Measurements from ENCODE around the gene GPATCH8. TPM values are rescaled to one million over a fixed set of nuclear protein-coding genes. Genes with fewer than 3 reads are reported as not detected.

Gene GPATCH8
- total RNA-seq, 1 experiment from 2014 or later: 51.5 TPM

DNA sequence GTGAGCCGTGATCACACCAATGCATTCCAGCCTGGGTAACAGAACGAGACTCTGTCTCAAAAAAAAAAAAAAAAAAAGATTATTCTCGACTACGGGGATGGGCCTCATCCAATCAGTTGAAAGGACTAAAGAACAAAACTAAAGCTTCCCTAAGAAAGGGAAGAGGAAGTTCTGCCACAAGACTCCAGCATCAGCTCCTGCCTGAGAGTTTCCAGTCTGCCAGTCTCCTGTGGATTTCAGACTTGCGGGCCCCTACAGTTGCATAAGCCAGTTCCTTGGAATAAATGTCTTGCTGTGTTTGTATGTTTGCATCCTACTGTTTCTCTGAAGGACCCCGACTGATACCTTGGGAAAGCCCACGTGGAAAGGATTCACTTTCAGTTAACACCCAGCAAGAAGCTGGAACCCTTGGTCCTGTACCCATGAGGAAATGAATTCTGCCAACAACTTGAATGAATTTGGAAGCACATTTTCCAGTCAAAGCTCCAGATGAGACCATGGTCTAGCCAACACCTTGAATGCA is 27.8 kb upstream of the GPATCH8 start:
- no peak overlapping the region for H3K4me2 ChIP-seq (ENCODE audit: insufficient read depth, insufficient read length, low read length)
- no CpG with 5 or more reads among the region's 7 CpGs for WGBS (ENCODE audit: extremely low coverage, insufficient read length, low lambda C conversion rate)
- H3K27ac Mint-ChIP-seq: no peak overlapping the region
- peaks cover 3% of the 10 kb centered on the region; the same call in 1 of the 2 replicates for H3K27me3 ChIP-seq (ENCODE audit: insufficient read depth, low read length)
- H3K9me3 ChIP-seq (ENCODE audit: control insufficient read depth, low read depth, low read length): no peaks in the 10 kb centered on the region
- no peak overlapping the region for H3K9ac ChIP-seq (ENCODE audit: extremely low read depth, insufficient read length, low read length)
- H3K79me2 ChIP-seq (ENCODE audit: insufficient read depth, low read length): no peaks in the 10 kb centered on the region
- H3K18ac ChIP-seq (ENCODE audit: insufficient read length, low read depth, low read length): no peak overlapping the region
- no peaks in the 10 kb centered on the region; the same call in 1 of the 2 replicates for H3K4me1 ChIP-seq (ENCODE audit: insufficient read depth, low read length)
- no peak overlapping the region for H2BK5ac ChIP-seq (ENCODE audit: insufficient read length, low read length)
- H4K91ac ChIP-seq (ENCODE audit: insufficient read length, low read depth, low read length): no peak overlapping the region
- H3K9me3 Mint-ChIP-seq: peaks cover 19 to 20% of the 10 kb centered on the region in 2 experiments
- H3T11ph ChIP-seq (ENCODE audit: low read length): no peak overlapping the region
- no peak overlapping the region for H3K27ac ChIP-seq (ENCODE audit: insufficient read length, low read depth, low read length)
- TF ChIP-seq, protein P1, sequence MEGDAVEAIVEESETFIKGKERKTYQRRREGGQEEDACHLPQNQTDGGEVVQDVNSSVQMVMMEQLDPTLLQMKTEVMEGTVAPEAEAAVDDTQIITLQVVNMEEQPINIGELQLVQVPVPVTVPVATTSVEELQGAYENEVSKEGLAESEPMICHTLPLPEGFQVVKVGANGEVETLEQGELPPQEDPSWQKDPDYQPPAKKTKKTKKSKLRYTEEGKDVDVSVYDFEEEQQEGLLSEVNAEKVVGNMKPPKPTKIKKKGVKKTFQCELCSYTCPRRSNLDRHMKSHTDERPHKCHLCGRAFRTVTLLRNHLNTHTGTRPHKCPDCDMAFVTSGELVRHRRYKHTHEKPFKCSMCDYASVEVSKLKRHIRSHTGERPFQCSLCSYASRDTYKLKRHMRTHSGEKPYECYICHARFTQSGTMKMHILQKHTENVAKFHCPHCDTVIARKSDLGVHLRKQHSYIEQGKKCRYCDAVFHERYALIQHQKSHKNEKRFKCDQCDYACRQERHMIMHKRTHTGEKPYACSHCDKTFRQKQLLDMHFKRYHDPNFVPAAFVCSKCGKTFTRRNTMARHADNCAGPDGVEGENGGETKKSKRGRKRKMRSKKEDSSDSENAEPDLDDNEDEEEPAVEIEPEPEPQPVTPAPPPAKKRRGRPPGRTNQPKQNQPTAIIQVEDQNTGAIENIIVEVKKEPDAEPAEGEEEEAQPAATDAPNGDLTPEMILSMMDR (conservative IDR thresholded peaks at IDR 0.05): no peak
- H3K4me3 Mint-ChIP-seq: no peak overlapping the region
- H4K5ac ChIP-seq (ENCODE audit: insufficient read length, low read depth, low read length): no peak overlapping the region
- H4K8ac ChIP-seq (replicated peaks; ENCODE audit: insufficient read length, low read depth, low read length): no peak overlapping the region
- H3K4ac ChIP-seq (ENCODE audit: low read depth, low read length): no peak overlapping the region
- H2AK5ac ChIP-seq (ENCODE audit: insufficient read length, low read length): no peak overlapping the region
- no peak overlapping the region for H2AFZ ChIP-seq (ENCODE audit: low read length)
- H2BK20ac ChIP-seq (ENCODE audit: low read depth, low read length, poor library complexity, severe bottlenecking): no peak overlapping the region
- H4K20me1 ChIP-seq (ENCODE audit: control insufficient read depth, insufficient read depth, insufficient read length): no peaks in the 10 kb centered on the region
- no peak overlapping the region for H3K56ac ChIP-seq (ENCODE audit: insufficient read length, low read depth, low read length)
- peaks cover 36% of the 10 kb centered on the region for H3K27me3 Mint-ChIP-seq (ENCODE audit: low read depth)
- peaks cover 5 to 9% (median 7%) of the 10 kb centered on the region in 3 experiments; a peak in 6 of 7 replicates for H3K36me3 Mint-ChIP-seq (ENCODE audit: insufficient read depth in 1 of 3, low read depth in 3 of 3)
- H3K23ac ChIP-seq (ENCODE audit: insufficient read length, low read depth, low read length): no peak overlapping the region
- H3K23me2 ChIP-seq (ENCODE audit: insufficient read length, low read depth, low read length, poor library complexity, severe bottlenecking): no peaks in the 10 kb centered on the region
- H3K14ac ChIP-seq (ENCODE audit: insufficient read depth, low read length): no peak overlapping the region
- no peaks in the 10 kb centered on the region for H3K79me1 ChIP-seq (ENCODE audit: insufficient read depth, low read depth, low read length, poor library complexity, severe bottlenecking)
- peaks cover 13 to 14% of the 10 kb centered on the region in 2 experiments for H3K4me1 Mint-ChIP-seq
- no peak overlapping the region for H2BK120ac ChIP-seq (ENCODE audit: low read depth, low read length, poor library complexity, severe bottlenecking)
- no peak overlapping the region for H2BK12ac ChIP-seq (ENCODE audit: insufficient read length, low read depth, low read length)
- no peak overlapping the region for H2BK15ac ChIP-seq (ENCODE audit: low read depth, low read length)
- DNase-seq: no peak
